ENCODE results near the gene PIAS1.

GRCh38 chr15:68107142-68107541, 53.0 kb downstream of the PIAS1 start:
- TF ChIP-seq CTCF (IDR thresholded peaks at IDR 0.05): no peak
- no peak for TF ChIP-seq EZH2 (IDR thresholded peaks at IDR 0.05; ENCODE audit: borderline replicate concordance, insufficient read depth, low read depth, low read length, poor library complexity, severe bottlenecking)
